Measurements from ENCODE around the gene BAD. TPM values are rescaled to one million over a fixed set of nuclear protein-coding genes. Genes with fewer than 3 reads are reported as not detected.

BAD gene
- total and polyA plus RNA-seq, 2 of the 13 experiments (the other 11 are each of a cell fraction or from before 2014, with no cell fraction given): 17.9 to 28.5 TPM

GRCh38 chr11:64269540-64270220, 14.8 kb downstream of the BAD start (continued):
- TF ChIP-seq AHDC1 (CRISPR knock-in tag; IDR thresholded peaks at IDR 0.05; ENCODE audit: borderline replicate concordance) (peak; percentile 23; the same call in 1 of the 2 replicates), ZNF747 (CRISPR knock-in tag; IDR thresholded peaks at IDR 0.05; ENCODE audit: borderline replicate concordance) (peak; percentile 54; the same call in 1 of the 2 replicates), MTF1 (CRISPR knock-in tag; IDR thresholded peaks at IDR 0.05) (no peak), DNMT3B (CRISPR knock-in tag; conservative IDR thresholded peaks at IDR 0.05) (0 out of 2 replicates have a peak, but pooled peaks have one; percentile 16), ZNF703 (CRISPR knock-in tag; IDR thresholded peaks at IDR 0.05; ENCODE audit: borderline replicate concordance) (peak; percentile 17; the same call in 1 of the 2 replicates), MXD4 (CRISPR knock-in tag; IDR thresholded peaks at IDR 0.05) (peak; percentile 77), GPN1 (CRISPR knock-in tag; IDR thresholded peaks at IDR 0.05; ENCODE audit: borderline replicate concordance) (no peak), CCDC6 (CRISPR knock-in tag; IDR thresholded peaks at IDR 0.05) (0 out of 2 replicates have a peak, but pooled peaks have one; percentile 7)
- TF ChIP-seq, protein P1, sequence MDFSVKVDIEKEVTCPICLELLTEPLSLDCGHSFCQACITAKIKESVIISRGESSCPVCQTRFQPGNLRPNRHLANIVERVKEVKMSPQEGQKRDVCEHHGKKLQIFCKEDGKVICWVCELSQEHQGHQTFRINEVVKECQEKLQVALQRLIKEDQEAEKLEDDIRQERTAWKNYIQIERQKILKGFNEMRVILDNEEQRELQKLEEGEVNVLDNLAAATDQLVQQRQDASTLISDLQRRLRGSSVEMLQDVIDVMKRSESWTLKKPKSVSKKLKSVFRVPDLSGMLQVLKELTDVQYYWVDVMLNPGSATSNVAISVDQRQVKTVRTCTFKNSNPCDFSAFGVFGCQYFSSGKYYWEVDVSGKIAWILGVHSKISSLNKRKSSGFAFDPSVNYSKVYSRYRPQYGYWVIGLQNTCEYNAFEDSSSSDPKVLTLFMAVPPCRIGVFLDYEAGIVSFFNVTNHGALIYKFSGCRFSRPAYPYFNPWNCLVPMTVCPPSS (IDR thresholded peaks at IDR 0.05): no peak
- TF ChIP-seq, protein P2, sequence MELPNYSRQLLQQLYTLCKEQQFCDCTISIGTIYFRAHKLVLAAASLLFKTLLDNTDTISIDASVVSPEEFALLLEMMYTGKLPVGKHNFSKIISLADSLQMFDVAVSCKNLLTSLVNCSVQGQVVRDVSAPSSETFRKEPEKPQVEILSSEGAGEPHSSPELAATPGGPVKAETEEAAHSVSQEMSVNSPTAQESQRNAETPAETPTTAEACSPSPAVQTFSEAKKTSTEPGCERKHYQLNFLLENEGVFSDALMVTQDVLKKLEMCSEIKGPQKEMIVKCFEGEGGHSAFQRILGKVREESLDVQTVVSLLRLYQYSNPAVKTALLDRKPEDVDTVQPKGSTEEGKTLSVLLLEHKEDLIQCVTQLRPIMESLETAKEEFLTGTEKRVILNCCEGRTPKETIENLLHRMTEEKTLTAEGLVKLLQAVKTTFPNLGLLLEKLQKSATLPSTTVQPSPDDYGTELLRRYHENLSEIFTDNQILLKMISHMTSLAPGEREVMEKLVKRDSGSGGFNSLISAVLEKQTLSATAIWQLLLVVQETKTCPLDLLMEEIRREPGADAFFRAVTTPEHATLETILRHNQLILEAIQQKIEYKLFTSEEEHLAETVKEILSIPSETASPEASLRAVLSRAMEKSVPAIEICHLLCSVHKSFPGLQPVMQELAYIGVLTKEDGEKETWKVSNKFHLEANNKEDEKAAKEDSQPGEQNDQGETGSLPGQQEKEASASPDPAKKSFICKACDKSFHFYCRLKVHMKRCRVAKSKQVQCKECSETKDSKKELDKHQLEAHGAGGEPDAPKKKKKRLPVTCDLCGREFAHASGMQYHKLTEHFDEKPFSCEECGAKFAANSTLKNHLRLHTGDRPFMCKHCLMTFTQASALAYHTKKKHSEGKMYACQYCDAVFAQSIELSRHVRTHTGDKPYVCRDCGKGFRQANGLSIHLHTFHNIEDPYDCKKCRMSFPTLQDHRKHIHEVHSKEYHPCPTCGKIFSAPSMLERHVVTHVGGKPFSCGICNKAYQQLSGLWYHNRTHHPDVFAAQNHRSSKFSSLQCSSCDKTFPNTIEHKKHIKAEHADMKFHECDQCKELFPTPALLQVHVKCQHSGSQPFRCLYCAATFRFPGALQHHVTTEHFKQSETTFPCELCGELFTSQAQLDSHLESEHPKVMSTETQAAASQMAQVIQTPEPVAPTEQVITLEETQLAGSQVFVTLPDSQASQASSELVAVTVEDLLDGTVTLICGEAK (IDR thresholded peaks at IDR 0.05): peak; percentile 95
- TF ChIP-seq, protein P2 (CRISPR knock-in tag; IDR thresholded peaks at IDR 0.05): peak; percentile 83
